ENCODE data around the gene IL13RA2.

The IL13RA2 gene, protein sequence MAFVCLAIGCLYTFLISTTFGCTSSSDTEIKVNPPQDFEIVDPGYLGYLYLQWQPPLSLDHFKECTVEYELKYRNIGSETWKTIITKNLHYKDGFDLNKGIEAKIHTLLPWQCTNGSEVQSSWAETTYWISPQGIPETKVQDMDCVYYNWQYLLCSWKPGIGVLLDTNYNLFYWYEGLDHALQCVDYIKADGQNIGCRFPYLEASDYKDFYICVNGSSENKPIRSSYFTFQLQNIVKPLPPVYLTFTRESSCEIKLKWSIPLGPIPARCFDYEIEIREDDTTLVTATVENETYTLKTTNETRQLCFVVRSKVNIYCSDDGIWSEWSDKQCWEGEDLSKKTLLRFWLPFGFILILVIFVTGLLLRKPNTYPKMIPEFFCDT

DNA sequence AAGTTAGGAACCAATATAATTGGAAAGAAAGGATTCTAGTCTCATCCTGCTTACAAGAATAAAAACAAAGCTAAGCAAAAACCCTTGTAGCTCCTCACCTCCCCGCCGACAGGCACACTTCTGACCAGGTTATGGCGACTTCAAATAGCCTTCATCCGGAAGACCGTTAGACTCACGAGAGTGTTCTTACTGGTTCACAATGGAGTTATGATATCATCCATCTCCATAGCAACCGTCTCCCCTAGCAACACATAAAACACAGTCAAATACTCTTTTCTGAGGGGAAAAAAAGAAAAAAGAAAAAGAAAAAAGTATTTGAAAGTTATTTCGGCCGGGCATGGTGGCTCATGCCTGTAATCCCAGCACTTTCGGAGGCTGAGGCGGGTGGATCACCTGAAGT, at the start of gene IL13RA2:
IL13RA2 (minus strand) TSS at position 162 of the 400 bp plus-strand sequence. CDS start 347 bp downstream, outside the sequence.
- DNase-seq: no peak
- in situ Hi-C loops (cut with MboI; ENCODE audit: low pct_unique_long_range_greater_than_20kb, low sequenced_read_pairs): no loop called here

DNA sequence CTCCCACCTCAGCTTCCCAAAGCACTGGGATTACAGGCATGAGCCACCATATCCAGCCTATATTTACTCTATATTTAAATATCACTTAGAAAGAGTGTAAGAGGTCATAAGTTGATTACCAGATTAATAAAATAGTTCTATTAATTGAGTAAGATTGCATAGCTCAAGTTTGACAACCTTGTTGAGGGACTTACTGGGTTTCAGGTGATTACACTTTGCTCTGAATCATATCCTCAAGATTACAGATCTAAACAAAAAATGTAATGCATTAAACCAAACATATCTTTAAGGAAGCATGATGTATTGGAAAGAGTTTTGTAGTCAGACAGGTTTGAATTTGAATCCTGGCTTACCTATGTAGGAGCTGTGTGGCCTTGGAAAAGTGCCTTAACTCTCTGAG, 47.9 kb upstream of the IL13RA2 start:
- DNase-seq: no peak
- in situ Hi-C loops (cut with MboI; ENCODE audit: low pct_unique_long_range_greater_than_20kb, low sequenced_read_pairs): no loop called here

DNA sequence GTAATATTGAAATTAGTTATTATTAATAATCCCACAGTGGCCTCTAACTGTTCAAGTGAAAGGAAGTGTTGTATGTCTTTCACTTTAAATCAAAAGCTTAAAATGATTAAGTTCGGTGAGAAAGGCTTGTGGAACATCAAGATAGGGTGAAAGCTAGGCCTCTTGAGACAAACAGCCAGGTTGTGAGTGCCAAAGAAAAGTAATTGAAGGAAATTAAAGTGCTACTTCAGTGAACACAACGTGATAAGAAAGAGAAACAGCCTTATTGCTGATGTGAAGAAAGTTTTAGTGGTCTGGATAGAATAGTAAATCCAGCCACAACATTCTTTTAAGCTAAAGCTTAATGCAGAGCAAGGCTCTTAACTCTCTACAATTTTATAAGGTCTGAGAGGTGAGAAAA, 42.6 kb upstream of the IL13RA2 start:
- in situ Hi-C loops (cut with MboI; ENCODE audit: low pct_unique_long_range_greater_than_20kb, low sequenced_read_pairs): no loop called here
- DNase-seq: no peak

DNA sequence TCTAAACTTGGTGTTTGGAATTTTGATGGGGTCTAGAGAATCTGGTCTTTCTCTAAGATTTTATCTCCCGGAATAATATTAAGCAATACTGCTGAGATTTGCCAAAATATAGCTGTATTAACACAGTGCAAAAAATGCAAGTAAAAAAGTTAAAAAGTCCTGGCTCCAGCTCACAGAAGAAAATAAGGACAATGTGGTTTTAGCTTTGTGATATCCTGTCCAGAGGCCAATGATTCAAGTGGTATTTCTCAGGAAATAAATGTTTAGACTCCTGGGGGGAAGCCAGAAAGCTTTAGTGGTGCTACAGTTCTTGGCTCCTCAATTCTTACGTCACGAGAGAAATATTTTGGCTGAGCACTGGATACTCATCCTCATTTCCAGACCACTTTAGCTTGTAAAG, 40.9 kb upstream of the IL13RA2 start:
- no peak for DNase-seq
- in situ Hi-C loops (cut with MboI; ENCODE audit: low pct_unique_long_range_greater_than_20kb, low sequenced_read_pairs): no loop called here

DNA sequence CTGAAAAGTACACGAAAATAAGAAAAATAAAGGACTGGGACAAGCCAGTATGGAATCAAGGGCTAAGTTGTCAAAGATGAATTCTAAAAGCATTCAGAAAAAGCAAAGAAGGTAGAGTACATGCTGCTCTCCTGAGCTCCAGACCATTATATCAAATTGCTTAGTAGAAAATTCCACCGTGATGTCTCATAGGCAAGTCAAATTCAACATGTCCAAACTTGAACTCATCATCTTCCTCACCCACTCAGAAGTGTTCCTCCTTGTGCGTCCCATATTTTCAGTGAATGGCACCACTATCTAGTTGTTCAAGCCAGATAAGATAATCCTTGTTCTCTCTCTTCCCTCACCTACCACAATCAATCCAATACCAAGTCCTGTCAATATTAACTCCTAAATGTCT, 37.5 kb upstream of the IL13RA2 start:
- in situ Hi-C loops (cut with MboI; ENCODE audit: low pct_unique_long_range_greater_than_20kb, low sequenced_read_pairs): no loop called here

DNA sequence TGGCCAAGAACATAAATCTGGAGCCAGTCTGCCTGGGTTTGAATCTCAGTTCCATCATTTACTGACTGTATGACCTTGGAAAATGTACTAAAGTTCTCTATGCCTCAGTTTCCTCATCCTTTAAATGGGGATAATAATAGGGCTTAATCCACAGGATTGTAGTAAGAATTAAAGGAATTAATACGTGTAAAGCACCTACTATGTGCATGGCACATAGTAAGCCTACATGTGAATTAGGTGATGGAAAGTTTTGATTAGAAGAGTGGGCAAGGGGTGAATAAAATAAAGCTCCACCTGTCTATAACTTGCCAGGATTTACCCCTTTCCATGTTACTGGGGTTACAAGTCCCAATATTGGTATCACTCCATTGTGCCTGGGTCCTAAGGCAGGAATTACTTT, 35.8 kb upstream of the IL13RA2 start:
- DNase-seq: no peak
- in situ Hi-C loops (cut with MboI; ENCODE audit: low pct_unique_long_range_greater_than_20kb, low sequenced_read_pairs): no loop called here

More for the DNA sequence above, 37.5 kb upstream of the IL13RA2 start:
- no peak for DNase-seq

DNA sequence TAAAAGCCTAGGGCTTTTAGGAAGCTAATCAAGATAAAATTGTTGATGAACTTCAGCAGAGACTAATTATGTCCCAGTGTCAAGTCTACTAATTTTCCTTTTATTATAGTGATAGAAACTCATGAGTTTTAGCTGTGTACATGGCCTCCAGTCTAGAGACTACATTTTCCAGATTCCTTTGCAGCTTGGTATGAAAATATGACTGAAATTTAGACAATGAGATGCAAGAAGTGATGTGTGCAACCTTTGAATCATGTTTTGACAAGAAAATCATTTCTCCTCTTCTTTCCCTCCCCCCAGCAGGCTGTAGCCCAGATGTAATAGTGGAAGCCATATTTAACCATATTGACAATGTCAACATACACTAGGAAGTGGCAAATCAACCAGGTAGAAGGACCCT, 30.3 kb upstream of the IL13RA2 start:
- no peak for DNase-seq
- in situ Hi-C loops (cut with MboI; ENCODE audit: low pct_unique_long_range_greater_than_20kb, low sequenced_read_pairs): no loop called here

DNA sequence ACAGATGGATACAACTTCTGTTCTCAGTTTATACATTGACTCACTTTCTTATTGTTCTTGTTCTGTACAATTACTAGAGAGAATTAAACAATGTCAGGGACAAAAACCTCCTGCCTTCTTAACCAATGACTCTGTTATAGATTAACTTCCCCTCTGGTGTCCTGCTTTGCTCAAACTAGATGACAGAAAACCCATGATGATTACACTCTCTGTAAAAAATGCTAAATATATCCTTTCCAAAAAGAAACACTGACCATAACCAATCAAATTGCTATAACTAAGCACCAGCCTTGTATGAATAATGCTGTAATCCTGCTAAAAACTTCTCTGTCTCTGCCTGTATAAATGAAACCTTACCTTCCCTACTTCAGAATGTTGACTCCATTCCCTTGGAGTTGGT, 29.8 kb upstream of the IL13RA2 start:
- no peak for DNase-seq

DNA sequence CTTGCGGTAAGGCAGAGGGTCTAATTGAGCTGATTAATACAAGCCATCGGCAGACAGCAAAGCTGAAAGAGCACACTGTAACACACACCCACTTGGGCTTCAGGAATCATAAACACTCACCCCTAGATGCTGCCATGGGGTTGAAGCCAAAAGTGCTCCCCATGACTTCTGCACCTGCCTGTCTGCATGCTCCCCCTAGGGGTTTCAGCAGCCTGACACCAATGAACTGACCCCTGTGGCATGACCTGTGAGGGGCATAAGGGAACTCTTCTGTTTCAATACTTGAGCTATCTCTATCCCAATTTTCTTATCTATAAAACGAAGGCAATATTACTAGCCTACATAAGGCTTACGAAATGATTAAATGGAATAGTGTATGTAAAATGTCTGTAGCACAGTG, 23.0 kb upstream of the IL13RA2 start:
- in situ Hi-C loops (cut with MboI; ENCODE audit: low pct_unique_long_range_greater_than_20kb, low sequenced_read_pairs): no loop called here

More for the DNA sequence above, 29.8 kb upstream of the IL13RA2 start:
- in situ Hi-C loops (cut with MboI; ENCODE audit: low pct_unique_long_range_greater_than_20kb, low sequenced_read_pairs): no loop called here

DNA sequence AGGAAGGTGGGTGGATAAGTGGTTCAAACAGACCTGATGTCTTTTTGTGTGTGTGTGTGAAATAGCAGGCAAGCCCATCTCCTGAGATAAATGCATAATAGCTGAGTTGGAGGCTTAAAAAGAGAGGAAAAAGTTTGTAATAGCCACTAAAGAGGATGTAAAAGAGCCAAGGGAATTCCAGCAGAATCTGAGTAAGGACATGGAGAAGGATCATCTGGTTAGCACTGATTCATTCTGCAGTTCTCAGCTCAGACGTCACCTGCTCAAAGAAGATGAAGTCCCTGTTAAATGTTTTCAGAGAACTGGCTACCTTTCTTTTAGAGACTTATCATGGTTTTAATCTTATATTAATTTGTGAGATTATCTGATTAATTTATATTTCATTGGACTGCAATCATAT, 21.0 kb upstream of the IL13RA2 start:
- no peak for DNase-seq
- in situ Hi-C loops (cut with MboI; ENCODE audit: low pct_unique_long_range_greater_than_20kb, low sequenced_read_pairs): no loop called here

More for the DNA sequence above, 23.0 kb upstream of the IL13RA2 start:
- no peak for DNase-seq

DNA sequence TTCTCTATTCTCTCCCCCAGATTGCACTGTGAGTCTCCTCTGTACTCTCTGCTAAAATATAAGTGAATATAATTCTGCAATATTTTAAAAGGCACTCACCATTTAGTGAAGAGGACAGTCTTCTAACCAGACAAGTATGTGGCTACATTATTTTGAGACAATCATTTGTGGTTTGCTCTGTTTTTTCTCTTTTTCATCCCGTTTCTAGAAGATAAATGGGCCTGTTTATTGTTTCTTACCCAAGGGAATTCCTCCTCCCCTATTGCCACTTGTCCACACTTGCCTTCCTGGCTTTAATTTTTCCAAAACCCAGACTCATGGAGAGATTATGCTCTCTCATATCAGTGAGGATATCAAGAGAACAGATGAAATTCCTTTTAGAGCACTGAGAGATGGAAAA, 18.6 kb upstream of the IL13RA2 start:
- DNase-seq: no peak
- in situ Hi-C loops (cut with MboI; ENCODE audit: low pct_unique_long_range_greater_than_20kb, low sequenced_read_pairs): no loop called here

DNA sequence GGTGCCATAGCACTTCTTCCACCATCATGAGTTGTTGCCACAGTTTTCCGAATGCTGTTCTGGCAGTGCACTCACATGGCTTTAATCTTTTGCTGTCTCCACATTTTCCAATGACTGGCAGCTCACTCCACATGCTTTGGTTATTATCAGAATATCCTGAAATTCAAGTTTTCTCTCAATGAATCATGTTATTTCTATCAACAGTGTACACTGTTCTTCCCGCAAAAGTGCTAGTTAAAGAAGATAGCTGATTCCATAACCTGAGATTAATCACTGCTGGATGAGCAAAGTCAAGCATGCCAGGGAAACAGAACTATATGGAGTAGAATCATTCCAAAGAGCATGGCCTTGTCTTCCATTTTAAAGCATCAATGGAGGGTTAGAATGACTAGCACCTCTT, 14.6 kb upstream of the IL13RA2 start:
- no peak for DNase-seq
- in situ Hi-C loops (cut with MboI; ENCODE audit: low pct_unique_long_range_greater_than_20kb, low sequenced_read_pairs): no loop called here

DNA sequence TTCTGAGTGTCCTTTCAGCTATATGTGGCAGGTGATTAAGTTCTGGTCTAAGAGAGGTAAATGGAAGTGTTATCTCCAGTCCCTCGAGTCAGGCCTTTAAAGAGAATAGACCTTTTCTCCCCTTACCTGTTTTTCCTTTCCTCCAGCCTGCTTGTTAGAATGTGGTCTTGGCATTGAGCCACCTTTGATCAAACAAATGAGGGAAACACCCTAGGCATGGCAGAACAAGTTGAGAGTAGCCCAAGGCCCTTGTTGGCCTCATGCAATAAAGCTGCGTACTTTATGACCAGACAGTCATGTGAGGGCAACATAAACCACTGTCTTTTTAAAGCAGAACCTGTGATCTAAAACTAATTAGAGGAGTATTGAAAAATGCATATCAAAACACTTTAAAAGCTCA, 13.2 kb upstream of the IL13RA2 start:
- no peak for DNase-seq
- in situ Hi-C loops (cut with MboI; ENCODE audit: low pct_unique_long_range_greater_than_20kb, low sequenced_read_pairs): no loop called here

DNA sequence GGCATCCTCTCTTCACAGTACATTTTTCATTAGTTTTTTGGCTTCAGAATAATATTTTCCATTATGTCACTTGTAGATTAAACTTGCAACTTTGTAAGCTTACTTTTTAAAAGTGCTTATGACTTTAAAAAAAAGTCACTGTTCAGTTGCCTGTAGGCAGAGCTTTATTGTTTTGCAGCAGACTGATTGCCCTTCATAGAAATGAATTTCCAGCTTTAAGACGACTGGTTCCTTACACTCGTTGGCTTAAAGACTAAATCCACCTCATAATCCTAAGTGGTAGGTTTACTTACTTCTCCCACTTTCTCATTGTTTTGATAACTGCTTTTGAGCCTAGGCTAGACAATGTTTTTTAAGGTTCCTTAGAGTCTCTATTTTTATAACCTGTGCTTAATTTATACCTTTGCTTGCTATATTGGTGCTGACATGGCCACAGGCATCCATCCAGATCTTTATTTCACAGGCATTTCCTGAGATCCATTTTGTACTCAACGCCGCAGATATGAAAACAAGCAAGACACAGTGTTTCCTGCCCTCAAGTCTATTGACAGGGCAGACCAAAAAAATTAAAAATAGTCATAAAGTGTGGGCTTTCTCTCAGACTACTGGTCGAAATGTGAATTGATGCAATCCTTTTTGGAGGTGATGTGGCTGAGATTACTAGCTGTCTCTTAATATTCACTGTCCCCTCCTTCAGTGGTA, 12.6 kb upstream of the IL13RA2 start:
- no peak for DNase-seq
- in situ Hi-C loops (cut with MboI; ENCODE audit: low pct_unique_long_range_greater_than_20kb, low sequenced_read_pairs): no loop called here

DNA sequence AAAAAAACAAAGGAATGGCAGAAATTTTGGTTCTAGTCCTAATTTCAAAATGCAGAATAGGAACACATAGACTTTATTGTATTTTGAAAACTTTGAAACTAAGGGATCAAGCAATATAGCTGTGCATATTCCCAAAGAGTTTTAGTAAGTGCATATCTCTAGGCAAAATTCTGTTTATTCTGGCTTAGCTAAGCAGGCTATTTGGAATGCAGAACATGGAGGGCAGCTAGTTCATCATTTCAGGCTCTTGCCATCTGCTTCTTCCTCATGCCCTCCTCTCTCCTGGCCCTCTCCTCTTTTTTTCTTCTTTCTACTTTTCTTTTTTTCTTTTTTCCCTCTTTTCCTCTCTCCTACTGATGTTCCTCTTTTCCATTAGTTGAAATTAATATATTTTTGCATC, 12.0 kb upstream of the IL13RA2 start:
- no peak for DNase-seq
- in situ Hi-C loops (cut with MboI; ENCODE audit: low pct_unique_long_range_greater_than_20kb, low sequenced_read_pairs): no loop called here

DNA sequence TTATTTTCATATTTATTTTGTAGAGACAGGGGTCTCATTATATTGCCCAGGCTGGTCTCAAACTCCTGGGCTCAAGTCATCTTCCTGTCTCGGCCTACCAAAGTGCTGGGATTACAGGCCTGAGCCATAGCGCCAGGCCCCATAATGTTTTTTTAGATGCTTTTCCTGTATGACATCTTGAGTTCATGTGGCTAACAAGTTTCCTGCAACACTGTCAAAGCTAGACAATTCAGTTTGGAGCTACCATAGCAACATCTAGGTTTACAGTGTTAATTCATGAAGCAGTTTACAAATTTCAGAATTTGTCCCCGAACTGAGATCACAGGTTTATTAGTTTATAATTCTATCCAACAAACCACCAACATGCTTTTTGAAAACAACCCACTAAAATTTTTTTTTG, 6.4 kb upstream of the IL13RA2 start:
- in situ Hi-C loops (cut with MboI; ENCODE audit: low pct_unique_long_range_greater_than_20kb, low sequenced_read_pairs): no loop called here
- no peak for DNase-seq

DNA sequence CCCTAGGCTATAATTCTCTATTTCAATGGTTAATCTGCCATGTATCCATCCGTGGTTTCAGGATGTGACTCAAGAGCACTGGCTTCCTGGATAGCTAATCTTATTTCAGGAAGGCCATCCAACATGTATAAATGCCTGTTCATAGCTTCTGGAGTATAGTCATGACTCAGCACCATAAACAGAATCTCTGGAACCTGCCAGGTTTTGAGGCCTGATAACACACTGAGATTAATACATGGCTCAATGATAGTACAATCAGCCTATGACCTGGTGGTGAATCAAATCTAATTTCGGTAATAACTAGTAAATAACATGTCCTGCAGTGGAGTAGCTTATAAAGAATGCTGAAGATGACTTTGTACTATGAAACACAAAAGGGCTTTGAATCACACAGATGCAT, 5.7 kb upstream of the IL13RA2 start:
- in situ Hi-C loops (cut with MboI; ENCODE audit: low pct_unique_long_range_greater_than_20kb, low sequenced_read_pairs): no loop called here
- no peak for DNase-seq

DNA sequence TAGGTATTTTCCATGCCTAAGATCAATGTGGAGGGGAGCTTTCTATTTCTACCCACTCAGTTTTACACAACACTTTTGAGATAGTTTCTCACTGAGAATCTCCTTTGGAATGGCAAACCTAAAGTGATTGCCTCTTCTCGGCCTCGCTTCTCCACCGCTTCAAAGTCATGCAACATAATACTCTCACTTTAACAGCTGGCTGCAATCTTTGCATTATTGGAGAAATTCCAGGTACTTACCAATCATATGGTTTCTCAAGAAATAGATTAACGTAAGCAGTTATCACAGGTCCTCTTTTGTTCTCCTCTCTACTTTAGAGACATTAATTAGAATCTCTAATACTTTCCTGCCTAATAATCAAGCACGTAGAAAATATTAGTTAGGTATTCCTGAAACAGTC, 3.7 kb upstream of the IL13RA2 start:
- no peak for DNase-seq

DNA sequence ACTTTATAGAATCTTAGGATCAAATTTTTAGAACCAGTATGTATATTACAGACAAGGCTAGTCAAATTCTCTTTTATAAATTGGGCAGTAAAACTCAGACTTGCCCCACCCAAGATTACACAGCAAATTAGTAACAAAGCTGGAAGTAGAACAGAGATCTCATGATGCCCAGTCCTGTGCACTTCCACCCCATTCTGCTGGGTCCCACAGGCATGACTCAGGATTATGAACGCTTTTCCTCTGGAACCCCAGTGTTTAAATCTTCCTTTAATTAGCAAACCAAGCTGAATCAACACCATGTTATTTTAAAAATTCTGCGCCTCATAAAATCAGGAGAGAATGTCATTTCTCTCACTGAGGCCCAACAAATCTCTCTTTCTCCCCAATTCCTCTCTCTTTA, 1.5 kb upstream of the IL13RA2 start:
- no peak for DNase-seq
- in situ Hi-C loops (cut with MboI; ENCODE audit: low pct_unique_long_range_greater_than_20kb, low sequenced_read_pairs): no loop called here

More for the DNA sequence above, 3.7 kb upstream of the IL13RA2 start:
- in situ Hi-C loops (cut with MboI; ENCODE audit: low pct_unique_long_range_greater_than_20kb, low sequenced_read_pairs): no loop called here

DNA sequence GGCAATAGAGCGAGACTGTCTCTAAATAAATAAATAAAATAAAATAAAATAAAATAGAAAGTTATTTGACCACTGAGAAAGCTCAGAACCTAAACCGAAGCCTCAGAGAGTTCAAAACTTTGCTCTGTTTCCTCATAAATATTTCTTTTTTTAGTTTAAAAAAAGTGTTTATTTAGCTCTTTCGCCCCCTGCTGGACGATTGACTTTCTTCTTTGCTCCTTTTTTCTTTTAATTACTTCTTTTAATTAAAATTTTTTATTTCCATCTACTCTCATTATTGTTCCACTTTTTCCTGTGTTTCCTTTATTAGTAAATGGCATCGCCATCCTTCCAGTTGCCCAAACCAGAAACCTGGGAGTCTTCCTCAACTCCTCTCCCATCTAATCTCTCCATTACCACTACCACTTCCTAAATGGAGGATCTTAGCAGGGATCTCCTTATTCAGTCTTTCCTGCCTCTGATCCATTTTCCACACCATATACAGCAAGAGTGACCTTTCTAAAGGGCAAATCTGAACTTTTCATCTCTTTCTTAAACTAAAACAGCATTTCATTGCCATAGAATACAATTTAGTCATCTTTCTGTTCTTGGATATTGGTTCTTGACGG, 728 bp upstream of the IL13RA2 start:
- peak; percentile 3 for DNase-seq
- in situ Hi-C loops (cut with MboI; ENCODE audit: low pct_unique_long_range_greater_than_20kb, low sequenced_read_pairs): no loop called here

All from KBM-7 (cell line).